Stimulated activated CD4-positive, alpha-beta T cell treated with anti-CD3 and anti-CD28 coated beads, Interleukin-1b, Interleukin-23, amount 100 ng/mL, for 4 hours (primary cell): ENCODE results near the gene PTPRM.

Source experiments
- DNase-seq, 2 donors: peaks; one replicate each; pipeline ENCODE4 v3.0.0-alpha.2; 2020; ENCODE audit warnings: low read depth in 2 of 2

PTPRM gene

DNA sequence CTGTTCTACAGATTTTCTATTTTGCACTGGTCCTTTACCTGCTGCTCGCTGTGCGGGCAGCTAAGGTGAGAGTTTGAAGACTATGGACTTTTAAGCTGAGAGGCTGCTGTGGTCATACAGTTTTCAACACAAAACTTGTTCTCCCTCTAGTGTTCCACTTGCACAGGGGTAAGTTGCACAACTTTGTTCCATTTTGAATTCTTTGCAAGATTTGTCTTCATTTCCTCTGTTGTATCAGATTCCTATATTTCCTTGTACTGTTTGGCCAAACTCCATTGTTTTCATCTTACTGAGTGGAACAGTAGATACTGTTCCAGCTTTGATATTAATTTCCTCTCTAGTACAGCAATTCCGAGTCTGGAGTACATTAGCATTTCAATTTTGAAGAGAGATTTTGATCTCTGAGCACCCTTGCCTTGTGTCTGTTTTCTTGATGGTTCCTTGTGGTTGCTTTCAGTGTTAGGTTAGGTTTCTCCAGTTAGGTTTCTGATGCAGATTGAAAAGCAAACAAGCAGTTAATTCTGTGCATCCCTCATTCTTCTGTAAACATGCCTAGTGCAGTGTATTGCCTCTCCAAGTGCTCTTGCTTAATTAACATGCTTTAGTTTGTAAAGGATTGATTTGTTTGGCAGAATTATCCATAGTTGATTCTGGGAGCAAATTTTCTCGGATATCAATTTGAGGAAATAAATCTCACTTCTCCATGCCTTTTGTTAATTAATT lies 188.8 kb downstream of the PTPRM start:
- no peak for DNase-seq

DNA sequence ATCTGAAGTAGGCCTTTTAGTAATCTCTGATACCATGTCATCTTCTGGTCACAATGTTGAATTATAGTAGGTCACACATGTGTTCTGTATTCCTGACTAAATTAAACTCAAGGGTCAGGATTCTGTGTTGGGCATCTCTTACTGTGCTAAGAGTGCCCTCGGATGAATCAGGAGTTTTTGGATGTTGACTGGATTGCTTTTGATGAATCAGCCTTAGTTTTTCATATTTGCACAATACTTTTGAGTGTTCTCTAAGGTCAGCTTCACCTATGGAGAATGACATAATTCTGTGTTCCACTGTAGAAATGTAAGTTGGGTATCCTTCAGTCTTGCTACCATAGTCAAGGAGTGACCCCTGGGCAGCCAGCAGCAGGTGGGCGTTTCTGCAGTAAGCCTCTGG lies 190.1 kb downstream of the PTPRM start:
- no peak for DNase-seq

DNA sequence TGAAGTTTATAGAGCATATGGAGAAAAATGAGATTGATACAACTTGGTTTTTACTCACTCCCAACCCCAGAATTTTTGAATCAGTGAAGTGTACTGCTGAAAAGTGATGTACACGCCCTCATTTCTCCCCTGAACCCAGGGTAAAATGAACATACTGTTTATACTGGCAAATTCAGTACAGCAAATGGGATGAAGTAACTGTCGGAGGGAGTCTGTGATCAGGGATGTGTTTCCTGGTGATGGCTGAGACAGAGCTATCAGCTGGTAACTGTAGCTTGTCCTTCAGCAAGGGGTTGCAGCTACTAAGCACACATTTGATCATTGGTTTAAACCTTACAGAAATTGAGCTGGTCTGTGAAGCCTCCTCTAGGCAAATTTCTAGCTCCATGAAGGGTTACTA lies 191.6 kb downstream of the PTPRM start:
- no peak for DNase-seq

DNA sequence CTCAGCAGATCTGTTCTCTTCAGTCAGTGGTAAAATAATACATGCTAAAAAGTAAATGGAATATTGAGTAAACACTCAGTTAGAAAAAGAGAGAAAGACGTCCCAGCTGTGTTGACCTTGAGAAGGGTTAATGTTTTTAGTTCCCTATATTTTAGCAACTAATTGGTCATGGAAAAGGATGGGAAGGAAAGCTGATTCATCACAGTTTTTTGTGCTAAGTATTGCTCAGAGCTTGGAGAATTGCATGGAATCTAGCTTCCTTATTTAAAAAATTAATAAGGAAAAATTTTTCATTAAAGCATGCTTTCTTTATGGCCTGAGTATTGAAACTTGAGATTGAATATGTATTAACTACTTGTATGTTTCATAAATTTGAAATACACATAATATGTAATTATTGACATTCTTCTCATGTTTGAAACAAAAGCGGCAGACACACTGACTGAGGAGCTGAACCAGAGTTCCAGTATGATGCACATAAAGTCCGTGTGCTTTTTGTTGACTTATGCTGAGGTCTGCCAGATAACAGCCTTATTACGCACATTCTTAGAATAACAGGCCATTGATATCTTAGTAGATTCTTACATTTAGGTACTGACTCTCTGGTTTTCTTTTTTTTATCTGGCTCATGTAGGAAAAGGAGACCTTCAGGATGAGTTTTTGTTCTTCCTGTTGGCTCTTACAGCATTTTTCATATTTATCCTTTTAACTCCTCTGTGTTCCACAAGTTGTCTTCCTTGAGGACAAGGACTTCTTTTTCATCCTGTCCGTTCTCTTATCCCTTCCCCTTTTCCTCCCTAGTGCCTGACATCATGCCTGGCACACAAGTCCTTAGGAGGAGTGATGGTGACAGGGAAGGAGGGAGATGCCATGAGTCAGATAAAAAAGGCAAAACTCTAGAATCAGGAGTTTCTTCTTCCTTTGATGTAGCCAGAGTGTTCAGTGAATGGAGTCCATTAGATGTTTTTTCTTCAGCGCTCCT lies 194.1 kb downstream of the PTPRM start:
- no peak for DNase-seq

DNA sequence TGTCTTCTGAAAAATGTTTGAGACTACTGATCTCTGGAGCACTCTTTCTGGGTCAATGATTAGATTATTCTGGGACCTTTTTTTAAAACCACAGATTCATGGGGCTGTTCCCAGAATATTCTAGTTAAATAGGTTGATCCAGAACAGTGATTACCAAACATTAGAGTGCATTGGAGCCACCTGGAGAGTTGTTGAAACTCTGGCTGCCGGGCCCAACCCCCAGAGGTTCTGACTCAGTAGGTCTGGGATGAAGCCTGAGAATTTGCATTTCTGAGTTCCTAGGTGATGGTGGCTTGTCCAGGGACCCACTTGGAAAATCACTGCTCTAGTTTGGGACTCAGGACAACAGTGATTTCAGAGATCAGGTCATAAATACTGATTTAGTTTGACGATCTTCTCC lies 197.3 kb downstream of the PTPRM start:
- DNase-seq: no peak

DNA sequence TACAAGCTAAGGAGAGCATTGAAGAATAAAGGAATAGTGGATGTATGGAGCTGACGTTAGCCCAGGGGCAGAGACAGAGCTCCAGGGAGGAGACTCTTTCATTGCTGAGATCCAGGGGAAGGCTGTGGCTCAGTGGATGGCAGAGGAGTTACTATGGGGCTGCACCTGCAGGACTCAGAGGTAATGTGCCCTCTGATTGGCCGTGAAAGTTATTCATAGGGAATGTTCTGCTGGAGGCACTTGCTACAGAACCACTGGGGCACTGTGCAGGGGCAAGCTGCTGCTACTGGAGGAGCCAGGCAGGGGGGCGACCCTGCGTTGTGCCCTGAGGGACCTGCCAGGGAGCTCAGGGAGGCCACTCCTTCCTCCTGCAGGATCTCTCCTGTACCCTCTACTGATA lies 199.2 kb downstream of the PTPRM start:
- DNase-seq: no peak

DNA sequence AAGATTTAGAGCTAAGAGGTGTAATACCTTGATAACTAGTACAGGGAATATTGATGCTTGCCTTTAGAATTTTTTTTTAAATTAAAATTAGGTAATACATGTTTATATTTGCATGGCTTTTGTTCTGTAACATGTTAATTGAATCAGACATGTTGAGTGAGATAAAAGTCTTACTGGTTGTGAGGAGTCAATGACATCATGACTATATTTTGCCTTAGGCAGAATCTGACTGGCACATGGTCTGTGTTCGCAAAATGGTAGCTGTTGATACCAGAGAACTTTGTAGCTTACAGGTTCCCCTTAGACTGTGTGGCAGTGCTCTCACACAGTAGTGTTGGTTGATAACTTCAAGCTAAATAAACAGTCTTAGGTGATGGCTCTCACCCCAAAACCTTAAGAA lies 199.7 kb downstream of the PTPRM start:
- DNase-seq: no peak

DNA sequence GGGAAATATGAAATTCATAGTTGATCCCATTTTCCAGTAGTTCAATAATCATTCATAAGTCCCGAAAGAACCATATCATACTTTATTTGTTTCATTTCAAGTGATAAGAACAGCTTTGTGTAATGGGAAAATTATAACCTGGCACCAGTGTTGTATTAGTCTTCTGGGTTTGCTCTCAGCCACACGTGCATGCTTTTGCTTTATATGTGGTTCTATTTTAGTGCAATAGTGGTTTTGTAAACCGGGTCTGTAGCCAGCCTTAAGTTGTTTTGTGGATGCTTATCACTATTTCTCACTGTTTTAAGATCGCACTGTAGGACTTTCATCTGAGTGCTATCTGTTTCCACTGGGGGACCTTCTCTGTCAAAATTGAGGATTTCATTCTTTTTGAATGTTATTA lies 203.8 kb downstream of the PTPRM start:
- DNase-seq: no peak

DNA sequence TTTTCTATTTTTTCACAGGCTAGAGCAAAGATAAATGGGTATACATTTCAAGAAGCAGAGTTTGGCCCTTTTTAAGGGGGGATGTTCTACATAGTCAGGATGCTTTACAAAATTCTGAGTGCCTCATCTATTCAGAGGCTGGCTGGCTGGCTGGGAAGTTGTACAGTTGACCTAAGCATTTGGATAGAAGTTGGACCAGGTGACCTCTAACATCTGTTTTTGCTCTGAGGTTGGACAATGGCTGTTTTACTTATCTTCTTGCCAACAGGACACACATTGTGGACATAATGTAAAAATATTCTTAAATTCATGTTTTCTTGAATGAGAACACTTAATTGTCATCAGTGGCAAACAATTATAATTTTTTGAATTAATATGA lies 205.4 kb downstream of the PTPRM start:
- no peak for DNase-seq

DNA sequence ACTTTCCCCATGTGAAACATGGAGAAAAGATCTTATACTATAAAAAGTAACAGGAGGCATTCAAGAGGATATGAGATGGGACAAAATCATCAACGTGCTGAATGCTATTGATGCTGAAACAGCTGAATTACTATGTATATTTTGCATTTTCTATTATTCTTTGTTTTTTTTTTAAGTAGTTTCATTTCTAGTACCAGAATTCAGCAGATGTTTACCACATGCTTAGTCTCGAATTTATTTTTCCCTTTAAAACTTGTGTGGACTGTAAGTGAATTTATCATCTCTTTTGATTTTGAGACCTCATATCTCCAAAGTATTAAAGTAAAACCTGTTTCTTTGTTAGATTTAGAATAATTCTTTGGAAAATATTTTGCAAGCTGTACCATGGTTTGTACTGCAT lies 205.8 kb downstream of the PTPRM start:
- DNase-seq: no peak

DNA sequence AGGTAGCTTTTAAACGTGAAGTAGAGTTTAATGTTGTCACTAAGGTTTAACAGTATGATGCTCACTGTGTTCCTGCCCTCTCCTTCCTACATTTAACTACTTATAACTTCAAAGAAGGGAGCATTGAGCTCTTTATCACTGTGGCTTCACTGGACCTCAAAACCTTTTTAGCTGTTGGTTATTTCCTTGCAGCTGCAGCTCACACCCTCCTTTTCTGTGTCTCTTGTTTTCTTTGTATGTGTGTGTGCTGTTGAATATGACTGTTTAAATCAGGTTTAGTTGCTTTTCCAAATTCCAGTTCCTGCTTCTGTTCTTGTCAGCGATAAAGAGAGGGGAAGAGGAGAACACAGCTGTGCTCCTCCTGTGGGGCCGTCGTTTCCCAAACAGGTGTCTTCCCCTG lies 208.0 kb downstream of the PTPRM start:
- DNase-seq: no peak

DNA sequence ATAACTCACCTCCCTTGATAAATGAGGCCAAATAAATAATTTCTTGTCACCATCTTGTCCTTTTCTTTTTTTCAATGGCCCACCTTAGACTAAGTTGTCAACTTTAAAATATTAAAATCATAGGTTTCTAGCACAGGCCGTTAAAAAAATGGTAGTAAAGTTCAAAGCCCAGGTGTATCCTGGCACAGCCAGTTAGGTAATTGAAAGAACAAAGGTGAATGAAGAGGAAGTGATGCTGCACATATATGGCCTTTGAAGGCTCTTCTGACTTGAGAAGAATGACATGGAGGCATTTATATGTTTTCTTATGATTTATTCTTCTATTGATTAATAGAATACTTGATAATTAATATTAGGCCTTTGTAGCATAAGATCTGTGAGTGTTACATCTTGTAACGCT lies 208.7 kb downstream of the PTPRM start:
- DNase-seq: no peak

DNA sequence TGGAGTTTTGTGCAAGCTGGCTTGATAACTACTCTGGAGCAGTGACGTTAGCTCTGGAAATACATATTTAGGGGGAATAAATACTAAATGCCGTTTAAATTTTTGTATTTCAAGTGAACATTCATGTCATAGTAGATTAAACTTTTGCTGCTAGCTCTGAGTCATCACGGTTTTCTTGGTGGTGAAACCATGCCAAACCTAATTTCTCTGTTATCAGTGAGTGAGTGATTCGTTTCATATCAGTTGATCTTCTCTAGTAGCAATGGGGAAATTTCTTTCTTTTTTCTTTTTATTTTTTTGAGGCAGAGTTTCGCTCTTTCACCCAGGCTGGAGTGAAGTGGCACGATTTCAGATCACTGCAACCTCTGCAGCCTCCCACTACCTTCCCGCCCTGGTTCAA lies 211.1 kb downstream of the PTPRM start:
- DNase-seq: no peak

DNA sequence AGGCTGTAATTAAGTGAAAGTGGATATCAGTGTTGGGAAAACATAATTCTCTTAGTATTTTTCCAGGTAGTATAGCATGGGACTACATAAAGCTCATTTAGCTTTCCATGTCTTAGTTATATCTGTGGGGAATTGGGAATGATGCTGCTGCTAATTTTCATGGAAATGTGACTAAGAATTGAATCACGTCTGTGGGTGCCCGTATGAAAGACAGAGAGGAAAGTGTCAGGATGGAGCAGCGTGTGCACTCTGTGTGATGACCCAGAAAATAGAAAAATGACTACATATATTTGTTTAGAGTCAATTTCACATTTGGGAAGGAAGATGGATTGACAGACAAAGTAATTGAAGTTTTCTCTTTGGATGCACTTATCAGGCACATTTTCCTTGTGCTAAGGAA lies 212.1 kb downstream of the PTPRM start:
- no peak for DNase-seq

DNA sequence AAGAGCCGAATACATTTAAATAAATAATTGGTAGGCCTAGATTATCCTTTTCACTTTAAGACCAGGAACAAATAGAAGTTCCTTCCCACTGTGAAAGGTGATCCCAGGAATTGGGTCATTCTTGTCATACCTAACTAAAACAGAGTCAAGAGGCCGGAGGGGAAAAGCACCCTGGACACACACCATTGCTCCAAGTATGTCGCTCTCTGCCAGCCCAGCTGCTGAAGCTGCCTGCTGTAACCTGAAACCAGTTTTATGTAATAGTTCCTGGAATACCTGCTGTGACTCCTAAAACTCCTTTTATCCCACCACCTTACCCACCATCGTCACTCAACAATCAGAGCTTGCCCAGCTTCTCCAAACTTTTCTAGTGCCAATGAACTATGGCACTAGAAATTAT lies 217.1 kb downstream of the PTPRM start:
- no peak for DNase-seq

DNA sequence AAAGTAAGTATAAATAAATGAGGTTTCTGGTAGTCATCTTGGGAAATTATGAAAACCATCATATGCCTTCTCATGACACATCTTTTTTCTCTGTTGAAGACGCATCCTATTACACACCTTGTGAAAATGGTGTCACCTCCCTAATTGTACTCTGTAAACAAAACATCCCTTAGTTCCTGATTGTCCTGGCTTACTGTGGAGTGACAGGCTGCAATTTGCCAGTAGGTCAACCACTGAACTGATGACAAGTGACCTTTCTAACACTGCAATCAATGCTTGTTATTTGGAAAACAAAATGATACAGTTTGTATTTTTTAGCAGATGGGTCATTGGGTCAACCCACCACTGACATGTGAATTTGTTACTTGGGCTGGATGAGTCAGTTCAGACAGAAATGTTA lies 219.5 kb downstream of the PTPRM start:
- no peak for DNase-seq

DNA sequence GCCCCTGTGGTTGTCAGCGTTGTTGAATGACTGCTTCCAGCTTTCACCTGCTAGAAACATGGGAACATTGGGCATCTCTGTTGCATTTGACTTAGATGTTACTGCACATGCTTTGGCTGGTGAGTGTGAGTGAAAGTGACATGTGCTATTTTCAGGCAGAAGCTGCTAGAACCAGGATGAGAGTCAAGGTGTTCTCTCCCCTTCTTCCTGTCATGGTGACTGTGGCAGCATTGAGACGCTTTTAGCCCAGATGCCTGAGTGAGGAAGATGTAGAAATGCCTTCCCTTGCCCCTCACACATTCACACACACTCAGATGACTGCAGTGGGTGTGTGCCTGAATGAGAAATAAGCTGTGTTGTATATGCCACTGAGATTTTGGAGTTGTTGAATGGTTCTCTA lies 220.2 kb downstream of the PTPRM start:
- no peak for DNase-seq

DNA sequence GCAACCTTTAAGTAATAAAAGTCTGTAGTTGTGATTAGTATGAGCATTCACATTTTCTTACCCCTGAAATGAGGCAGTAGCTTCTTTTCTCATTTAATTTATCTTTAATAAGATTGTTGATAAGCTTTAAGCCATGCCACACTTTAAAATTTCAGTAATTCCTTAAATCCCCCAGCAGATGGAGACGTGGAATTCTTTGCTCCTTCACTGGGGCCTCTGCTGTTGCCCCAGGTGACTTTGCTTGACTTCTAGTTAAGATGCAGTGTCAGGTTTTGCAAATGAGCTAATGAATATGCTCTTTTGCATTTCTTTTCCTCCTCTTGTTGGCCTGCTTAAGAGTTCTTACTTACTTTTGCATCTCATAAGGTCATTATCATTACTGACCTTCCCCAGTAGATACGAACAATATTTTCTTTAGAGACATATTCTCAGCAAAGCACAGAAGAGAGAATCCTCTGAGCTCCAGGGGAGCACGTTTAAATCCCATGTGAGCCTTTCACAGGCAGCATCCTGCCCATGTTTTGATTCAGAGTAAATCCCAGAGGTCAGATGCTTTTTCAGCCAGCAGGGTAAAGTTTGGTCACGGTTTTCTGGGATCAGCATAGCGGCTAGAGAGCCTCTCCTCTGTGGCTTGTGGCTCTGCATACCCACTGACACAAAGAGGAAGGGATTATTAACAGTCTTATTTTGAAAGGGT lies 222.9 kb downstream of the PTPRM start:
- no peak for DNase-seq

DNA sequence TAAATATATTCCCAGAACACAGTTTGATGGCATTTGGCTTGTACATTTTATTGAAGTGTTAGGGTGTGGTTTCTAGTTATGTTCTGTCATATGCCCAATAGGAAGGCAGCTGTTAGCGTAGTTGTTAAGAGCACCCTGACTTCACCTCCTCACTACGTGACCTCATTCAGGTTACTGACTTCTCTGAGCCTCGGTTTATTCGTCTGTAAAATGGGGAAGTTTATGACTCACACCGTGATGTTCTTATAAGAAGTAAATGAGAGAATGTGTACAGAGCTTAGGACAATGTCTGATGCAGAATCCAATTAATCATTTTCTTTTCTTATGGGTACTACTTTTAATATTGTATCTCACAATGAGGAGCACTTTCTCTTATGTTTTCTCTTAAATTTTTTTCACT lies 226.0 kb downstream of the PTPRM start:
- no peak for DNase-seq

DNA sequence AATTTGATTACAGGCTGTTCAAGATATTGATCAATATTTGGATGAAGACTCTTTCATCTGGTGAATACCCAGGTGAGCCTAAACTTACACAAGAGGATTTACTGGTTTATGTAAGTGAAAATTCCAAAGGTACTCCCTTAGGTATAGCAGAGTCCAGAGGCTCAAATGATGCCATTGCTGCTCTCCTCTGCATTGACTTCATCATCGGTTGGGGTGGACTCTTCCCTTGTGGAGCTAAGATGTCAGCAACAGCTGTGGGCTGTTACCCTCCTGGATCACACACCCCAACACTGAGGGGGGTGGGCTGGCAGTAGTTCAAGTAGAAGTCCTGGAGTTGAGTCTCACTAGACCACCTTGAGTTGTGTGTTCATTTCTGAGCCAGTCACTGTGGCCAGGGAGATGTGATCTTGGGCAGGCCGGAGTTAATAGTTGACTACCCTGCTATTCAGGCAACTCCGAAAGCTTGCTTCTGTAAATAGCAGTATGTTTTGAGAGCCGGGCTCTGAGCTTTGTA lies 236.9 kb downstream of the PTPRM start:
- no peak for DNase-seq

DNA sequence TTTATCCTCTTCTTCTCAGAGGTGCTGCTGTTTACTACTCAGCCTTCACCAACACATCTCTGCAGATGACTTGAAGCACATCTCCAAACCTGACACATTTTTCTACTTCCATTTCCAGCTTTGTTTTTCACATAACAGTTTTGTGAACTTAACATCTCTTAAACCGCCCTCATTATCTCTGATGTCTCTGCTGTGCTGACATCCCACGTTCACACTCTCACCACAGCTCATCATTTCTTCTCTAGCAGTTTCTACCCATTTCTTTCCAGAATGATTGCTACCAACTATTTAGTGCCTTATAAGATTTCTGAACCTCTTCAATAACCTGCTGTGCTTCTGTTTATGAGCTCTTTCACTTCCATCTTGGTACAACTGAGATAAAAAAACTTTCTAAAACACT lies 238.0 kb downstream of the PTPRM start:
- DNase-seq: no peak

DNA sequence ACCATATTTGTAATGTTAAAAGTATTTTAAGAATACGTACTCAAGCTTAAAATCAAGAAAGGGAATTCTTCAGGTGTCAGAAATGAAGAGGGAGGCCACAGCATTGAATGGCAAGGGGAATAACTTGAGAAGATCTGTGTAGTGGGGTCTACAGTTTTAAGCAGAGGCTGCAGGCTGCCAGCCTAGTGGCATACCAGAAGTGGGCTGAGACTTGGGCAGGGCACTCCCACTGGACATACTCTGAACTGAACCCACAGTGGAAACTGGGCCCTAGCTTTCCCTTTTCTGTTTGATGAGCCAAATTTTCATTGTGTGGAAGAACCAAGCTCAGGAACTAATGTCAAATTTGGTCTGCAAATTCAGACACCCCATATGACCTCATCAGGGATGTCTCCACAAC lies 238.8 kb downstream of the PTPRM start:
- no peak for DNase-seq
